H1 (cell line): ENCODE results near the gene ARHGAP32. TPM values are rescaled to one million over a fixed set of nuclear protein-coding genes. Genes with fewer than 3 reads are reported as not detected.

Experiments
- BRCA1 ChIP-seq: IDR thresholded peaks from 2 replicates; pipeline ENCODE4 v1.6.1; 2012; ENCODE audit warnings: low read depth, low read length, improper control_type of control experiment
- CEBPB ChIP-seq: IDR thresholded peaks from 2 replicates; pipeline ENCODE4 v1.6.1; 2012; ENCODE audit warnings: low read depth, low read length
- CHD2 ChIP-seq: IDR thresholded peaks from 2 replicates; pipeline ENCODE4 v1.6.1; 2012; ENCODE audit warnings: low read length, improper control_type of control experiment
- HDAC6 ChIP-seq: IDR thresholded peaks from one replicate; pipeline ENCODE4 v1.7.1; 2012; ENCODE audit warnings: low read depth, mild to moderate bottlenecking, inconsistent platforms, low read length, moderate library complexity
- JUND ChIP-seq: IDR thresholded peaks from 2 replicates; pipeline ENCODE4 v1.6.1; 2011; ENCODE audit warnings: mild to moderate bottlenecking, improper control_type of control experiment, low read length
- RBBP5 ChIP-seq: IDR thresholded peaks from 2 replicates; pipeline ENCODE4 v1.7.1; 2012; ENCODE audit warnings: low read depth, mild to moderate bottlenecking, inconsistent platforms, low read length, moderate library complexity, borderline replicate concordance
- SP1 ChIP-seq: IDR thresholded peaks from 2 replicates; pipeline ENCODE4 v1.6.1; 2011; ENCODE audit warnings: low read depth, low read length
- TAF1 ChIP-seq: IDR thresholded peaks from 2 replicates; pipeline ENCODE4 v1.6.1; 2011; ENCODE audit warnings: mild to moderate bottlenecking, low read depth, low read length
- YY1 ChIP-seq: IDR thresholded peaks from 2 replicates; pipeline ENCODE4 v1.6.1; 2011; ENCODE audit warnings: low read depth, mild to moderate bottlenecking, low read length
- polyA plus RNA-seq, 7 experiments: library from polyadenylated mRNA; depleted of rRNA in 3 of 7; stranded (reverse) in 5 of 7; unstranded in 2 of 7; fragments of >200 nt in 5 of 7; fragments of 200-250 nt in 2 of 7; gene quantifications; 1 replicate in 5 of 7; 2 replicates in 1 of 7; 4 replicates in 1 of 7; pipeline versions ENCODE4 v1.2.1 to v1.2.3, GENCODE V29; 2011 to 2013; ENCODE audit warnings: missing spikeins in 2 of 7, mixed read lengths in 2 of 7
- total RNA-seq: library from RNA; stranded (reverse); fragmentation: NEBNext Ultra II Directional; extraction: Animal tissue kit (Norgen Biotek cat#: 25700); gene quantifications from 2 replicates; pipeline ENCODE4 v1.2.1, GENCODE V29; 2021
- TF ChIP-seq, protein P1 (sequence below): fragments of 300-600 bp; sonication (generic); IDR thresholded peaks from 2 replicates; pipeline ENCODE4 v1.7.1; 2012; ENCODE audit warnings: low read length, moderate library complexity, mild to moderate bottlenecking, inconsistent platforms; ENCODE audit not compliant: insufficient replicate concordance
- TF ChIP-seq, protein P2 (sequence below), 3 experiments: IDR thresholded peaks; 1 replicate in 2 of 3; 2 replicates in 1 of 3; pipeline versions ENCODE4 v1.5.1 to v1.6.1; 2011; ENCODE audit warnings: low read length in 3 of 3, mild to moderate bottlenecking in 3 of 3, inconsistent platforms in 2 of 3, low read depth in 1 of 3, moderate library complexity in 1 of 3; ENCODE audit not compliant: insufficient read depth in 1 of 3; ENCODE audit errors: control extremely low read depth in 1 of 3

Gene ARHGAP32
- total and polyA plus RNA-seq, 2 of the 8 experiments (the other 6 are each of a cell fraction or from before 2014, with no cell fraction given) = 13.7 to 30.0 TPM

DNA sequence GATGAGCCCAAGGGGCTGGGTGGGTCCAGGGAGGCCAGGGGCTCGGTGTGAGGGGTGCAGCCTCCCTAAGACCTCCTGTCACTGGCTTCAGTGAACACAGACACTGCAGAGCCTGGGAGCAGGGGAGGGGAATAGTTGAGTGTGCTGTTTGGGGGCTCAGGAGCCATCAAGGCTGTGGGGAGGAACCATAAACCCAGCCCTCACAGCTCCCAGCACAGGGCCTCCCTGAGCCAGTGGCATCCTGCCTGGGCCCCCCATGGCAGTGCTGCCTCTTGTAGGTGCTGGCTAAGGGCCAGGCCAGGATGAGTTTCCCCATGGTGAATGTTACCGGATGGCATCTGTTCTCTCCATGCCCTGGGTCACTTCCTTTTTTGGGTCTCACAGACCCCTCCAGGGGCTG, 275.4 kb downstream of the ARHGAP32 start (continued):
- TF ChIP-seq, protein P1, sequence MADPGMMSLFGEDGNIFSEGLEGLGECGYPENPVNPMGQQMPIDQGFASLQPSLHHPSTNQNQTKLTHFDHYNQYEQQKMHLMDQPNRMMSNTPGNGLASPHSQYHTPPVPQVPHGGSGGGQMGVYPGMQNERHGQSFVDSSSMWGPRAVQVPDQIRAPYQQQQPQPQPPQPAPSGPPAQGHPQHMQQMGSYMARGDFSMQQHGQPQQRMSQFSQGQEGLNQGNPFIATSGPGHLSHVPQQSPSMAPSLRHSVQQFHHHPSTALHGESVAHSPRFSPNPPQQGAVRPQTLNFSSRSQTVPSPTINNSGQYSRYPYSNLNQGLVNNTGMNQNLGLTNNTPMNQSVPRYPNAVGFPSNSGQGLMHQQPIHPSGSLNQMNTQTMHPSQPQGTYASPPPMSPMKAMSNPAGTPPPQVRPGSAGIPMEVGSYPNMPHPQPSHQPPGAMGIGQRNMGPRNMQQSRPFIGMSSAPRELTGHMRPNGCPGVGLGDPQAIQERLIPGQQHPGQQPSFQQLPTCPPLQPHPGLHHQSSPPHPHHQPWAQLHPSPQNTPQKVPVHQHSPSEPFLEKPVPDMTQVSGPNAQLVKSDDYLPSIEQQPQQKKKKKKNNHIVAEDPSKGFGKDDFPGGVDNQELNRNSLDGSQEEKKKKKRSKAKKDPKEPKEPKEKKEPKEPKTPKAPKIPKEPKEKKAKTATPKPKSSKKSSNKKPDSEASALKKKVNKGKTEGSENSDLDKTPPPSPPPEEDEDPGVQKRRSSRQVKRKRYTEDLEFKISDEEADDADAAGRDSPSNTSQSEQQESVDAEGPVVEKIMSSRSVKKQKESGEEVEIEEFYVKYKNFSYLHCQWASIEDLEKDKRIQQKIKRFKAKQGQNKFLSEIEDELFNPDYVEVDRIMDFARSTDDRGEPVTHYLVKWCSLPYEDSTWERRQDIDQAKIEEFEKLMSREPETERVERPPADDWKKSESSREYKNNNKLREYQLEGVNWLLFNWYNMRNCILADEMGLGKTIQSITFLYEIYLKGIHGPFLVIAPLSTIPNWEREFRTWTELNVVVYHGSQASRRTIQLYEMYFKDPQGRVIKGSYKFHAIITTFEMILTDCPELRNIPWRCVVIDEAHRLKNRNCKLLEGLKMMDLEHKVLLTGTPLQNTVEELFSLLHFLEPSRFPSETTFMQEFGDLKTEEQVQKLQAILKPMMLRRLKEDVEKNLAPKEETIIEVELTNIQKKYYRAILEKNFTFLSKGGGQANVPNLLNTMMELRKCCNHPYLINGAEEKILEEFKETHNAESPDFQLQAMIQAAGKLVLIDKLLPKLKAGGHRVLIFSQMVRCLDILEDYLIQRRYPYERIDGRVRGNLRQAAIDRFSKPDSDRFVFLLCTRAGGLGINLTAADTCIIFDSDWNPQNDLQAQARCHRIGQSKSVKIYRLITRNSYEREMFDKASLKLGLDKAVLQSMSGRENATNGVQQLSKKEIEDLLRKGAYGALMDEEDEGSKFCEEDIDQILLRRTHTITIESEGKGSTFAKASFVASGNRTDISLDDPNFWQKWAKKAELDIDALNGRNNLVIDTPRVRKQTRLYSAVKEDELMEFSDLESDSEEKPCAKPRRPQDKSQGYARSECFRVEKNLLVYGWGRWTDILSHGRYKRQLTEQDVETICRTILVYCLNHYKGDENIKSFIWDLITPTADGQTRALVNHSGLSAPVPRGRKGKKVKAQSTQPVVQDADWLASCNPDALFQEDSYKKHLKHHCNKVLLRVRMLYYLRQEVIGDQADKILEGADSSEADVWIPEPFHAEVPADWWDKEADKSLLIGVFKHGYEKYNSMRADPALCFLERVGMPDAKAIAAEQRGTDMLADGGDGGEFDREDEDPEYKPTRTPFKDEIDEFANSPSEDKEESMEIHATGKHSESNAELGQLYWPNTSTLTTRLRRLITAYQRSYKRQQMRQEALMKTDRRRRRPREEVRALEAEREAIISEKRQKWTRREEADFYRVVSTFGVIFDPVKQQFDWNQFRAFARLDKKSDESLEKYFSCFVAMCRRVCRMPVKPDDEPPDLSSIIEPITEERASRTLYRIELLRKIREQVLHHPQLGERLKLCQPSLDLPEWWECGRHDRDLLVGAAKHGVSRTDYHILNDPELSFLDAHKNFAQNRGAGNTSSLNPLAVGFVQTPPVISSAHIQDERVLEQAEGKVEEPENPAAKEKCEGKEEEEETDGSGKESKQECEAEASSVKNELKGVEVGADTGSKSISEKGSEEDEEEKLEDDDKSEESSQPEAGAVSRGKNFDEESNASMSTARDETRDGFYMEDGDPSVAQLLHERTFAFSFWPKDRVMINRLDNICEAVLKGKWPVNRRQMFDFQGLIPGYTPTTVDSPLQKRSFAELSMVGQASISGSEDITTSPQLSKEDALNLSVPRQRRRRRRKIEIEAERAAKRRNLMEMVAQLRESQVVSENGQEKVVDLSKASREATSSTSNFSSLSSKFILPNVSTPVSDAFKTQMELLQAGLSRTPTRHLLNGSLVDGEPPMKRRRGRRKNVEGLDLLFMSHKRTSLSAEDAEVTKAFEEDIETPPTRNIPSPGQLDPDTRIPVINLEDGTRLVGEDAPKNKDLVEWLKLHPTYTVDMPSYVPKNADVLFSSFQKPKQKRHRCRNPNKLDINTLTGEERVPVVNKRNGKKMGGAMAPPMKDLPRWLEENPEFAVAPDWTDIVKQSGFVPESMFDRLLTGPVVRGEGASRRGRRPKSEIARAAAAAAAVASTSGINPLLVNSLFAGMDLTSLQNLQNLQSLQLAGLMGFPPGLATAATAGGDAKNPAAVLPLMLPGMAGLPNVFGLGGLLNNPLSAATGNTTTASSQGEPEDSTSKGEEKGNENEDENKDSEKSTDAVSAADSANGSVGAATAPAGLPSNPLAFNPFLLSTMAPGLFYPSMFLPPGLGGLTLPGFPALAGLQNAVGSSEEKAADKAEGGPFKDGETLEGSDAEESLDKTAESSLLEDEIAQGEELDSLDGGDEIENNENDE = no peak
- TF ChIP-seq CEBPB (no peak), HDAC6 (no peak), YY1 (no peak), BRCA1 (no peak), SP1 (no peak), TAF1 (no peak), JUND (no peak), RBBP5 (no peak), CHD2 (no peak)
- TF ChIP-seq, protein P2, sequence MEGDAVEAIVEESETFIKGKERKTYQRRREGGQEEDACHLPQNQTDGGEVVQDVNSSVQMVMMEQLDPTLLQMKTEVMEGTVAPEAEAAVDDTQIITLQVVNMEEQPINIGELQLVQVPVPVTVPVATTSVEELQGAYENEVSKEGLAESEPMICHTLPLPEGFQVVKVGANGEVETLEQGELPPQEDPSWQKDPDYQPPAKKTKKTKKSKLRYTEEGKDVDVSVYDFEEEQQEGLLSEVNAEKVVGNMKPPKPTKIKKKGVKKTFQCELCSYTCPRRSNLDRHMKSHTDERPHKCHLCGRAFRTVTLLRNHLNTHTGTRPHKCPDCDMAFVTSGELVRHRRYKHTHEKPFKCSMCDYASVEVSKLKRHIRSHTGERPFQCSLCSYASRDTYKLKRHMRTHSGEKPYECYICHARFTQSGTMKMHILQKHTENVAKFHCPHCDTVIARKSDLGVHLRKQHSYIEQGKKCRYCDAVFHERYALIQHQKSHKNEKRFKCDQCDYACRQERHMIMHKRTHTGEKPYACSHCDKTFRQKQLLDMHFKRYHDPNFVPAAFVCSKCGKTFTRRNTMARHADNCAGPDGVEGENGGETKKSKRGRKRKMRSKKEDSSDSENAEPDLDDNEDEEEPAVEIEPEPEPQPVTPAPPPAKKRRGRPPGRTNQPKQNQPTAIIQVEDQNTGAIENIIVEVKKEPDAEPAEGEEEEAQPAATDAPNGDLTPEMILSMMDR (IDR thresholded peaks at IDR 0.05; ENCODE audit: control extremely low read depth in 1 of 3, insufficient read depth in 1 of 3, low read depth in 1 of 3, low read length in 3 of 3) = no peak
